SK-N-SH (cell line): ENCODE data around the gene LY6G6D. TPM values are rescaled to one million over a fixed set of nuclear protein-coding genes. Genes with fewer than 3 reads are reported as not detected.

Experiments
- CTCF ChIA-PET: fragments of 300-600, 350-600 bp; formaldehyde crosslinking; extraction: SDS; loops from one replicate; lab custom pipeline; 2021; lab: Yijun Ruan, JAX
- POLR2A ChIA-PET: fragments of 350-600 bp; sonication (Branson Sonifier 250); formaldehyde crosslinking; extraction: SDS; loops from one replicate; lab custom pipeline; 2020; ENCODE audit warnings: antibody characterized with exemption, inconsistent platforms; lab: Yijun Ruan, JAX
- DNase-seq: peaks from one replicate; pipeline ENCODE4 v3.0.0; 2012
- H2AFZ ChIP-seq: fragments of 200-600 bp; sonication (generic); 2 replicates; pipeline ENCODE4 v1.8.1; 2016; ENCODE audit warnings: antibody characterized with exemption, mild to moderate bottlenecking, low read depth
- H3F3A ChIP-seq: fragments of 200-600 bp; sonication (generic); replicated peaks from 2 replicates; pipeline ENCODE3; 2016; ENCODE audit warnings: antibody characterized with exemption, mild to moderate bottlenecking; ENCODE audit not compliant: insufficient read depth
- H3K27ac ChIP-seq, 2 experiments: fragments of 200-500 bp in 1 of 2; fragments of 200-600 bp in 1 of 2; sonication (Bioruptor generic) in 1 of 2; sonication (generic), shearing (Covaris generic) in 1 of 2; 2 replicates each; pipeline versions ENCODE4 v1.5.1 to v1.6.1; 2014 to 2016; ENCODE audit warnings: low read depth in 2 of 2, inconsistent platforms in 1 of 2, low read length in 1 of 2, mild to moderate bottlenecking in 1 of 2, mixed read lengths in 1 of 2
- H3K27me3 ChIP-seq: fragments of 200-600 bp; sonication (generic), shearing (Covaris generic); 2 replicates; pipeline ENCODE4 v1.6.1; 2016; ENCODE audit warnings: mixed run types; ENCODE audit not compliant: insufficient read depth
- H3K36me3 ChIP-seq, 2 experiments: fragments of 200-500 bp in 1 of 2; fragments of 200-600 bp in 1 of 2; sonication (Bioruptor generic) in 1 of 2; sonication (generic) in 1 of 2; replicated peaks in 1 of 2; 2 replicates each; pipeline versions ENCODE3 to v1.5.1; 2014 to 2016; ENCODE audit warnings: low read length in 1 of 2, mild to moderate bottlenecking in 1 of 2; ENCODE audit not compliant: insufficient read depth in 2 of 2, control insufficient read depth in 1 of 2
- H3K4me1 ChIP-seq, 2 experiments: fragments of 200-500 bp in 1 of 2; fragments of 200-600 bp in 1 of 2; sonication (Bioruptor generic) in 1 of 2; sonication (generic), shearing (Covaris generic) in 1 of 2; 2 replicates each; pipeline versions ENCODE4 v1.5.1 to v1.6.1; 2014 to 2016; ENCODE audit warnings: low read depth in 1 of 2, low read length in 1 of 2, mixed run types in 1 of 2; ENCODE audit not compliant: insufficient read depth in 2 of 2, control insufficient read depth in 1 of 2
- H3K4me2 ChIP-seq: fragments of 200-600 bp; sonication (generic), shearing (Covaris generic); 2 replicates; pipeline ENCODE4 v1.6.1; 2017; ENCODE audit warnings: mixed run types
- H3K4me3 ChIP-seq, 2 experiments: fragments of 200-500 bp in 1 of 2; fragments of 200-600 bp in 1 of 2; sonication (Bioruptor generic) in 1 of 2; sonication (generic), shearing (Covaris generic) in 1 of 2; 2 replicates each; pipeline versions ENCODE4 v1.5.1 to v1.8.1; 2014 to 2016; ENCODE audit warnings: low read depth in 2 of 2, inconsistent platforms in 1 of 2, low read length in 1 of 2, mild to moderate bottlenecking in 1 of 2, mixed read lengths in 1 of 2, moderate library complexity in 1 of 2
- H3K79me2 ChIP-seq: fragments of 200-600 bp; sonication (generic); 2 replicates; pipeline ENCODE4 v1.8.1; 2017; ENCODE audit warnings: mild to moderate bottlenecking; ENCODE audit not compliant: insufficient read depth
- H3K9ac ChIP-seq: fragments of 200-600 bp; sonication (generic); 2 replicates; pipeline ENCODE4 v1.6.1; 2017; ENCODE audit warnings: mixed run types
- H3K9me2 ChIP-seq: fragments of 200-600 bp; sonication (generic); 2 replicates; pipeline ENCODE4 v1.6.1; 2017; ENCODE audit warnings: mixed run types
- H3K9me3 ChIP-seq: fragments of 200-600 bp; sonication (generic); 2 replicates; pipeline ENCODE4 v1.6.1; 2017; ENCODE audit warnings: mixed run types, mild to moderate bottlenecking, moderate library complexity
- H4K20me1 ChIP-seq: fragments of 200-600 bp; sonication (generic); 2 replicates; pipeline ENCODE4 v1.6.1; 2017; ENCODE audit warnings: mild to moderate bottlenecking, mixed run types; ENCODE audit not compliant: insufficient read depth
- CHD2 ChIP-seq: fragments of 150-350 bp; IDR thresholded peaks from 2 replicates; pipeline ENCODE4 v1.6.1; 2018; ENCODE audit warnings: low read length; ENCODE audit not compliant: partially characterized antibody
- ELF1 ChIP-seq: IDR thresholded peaks from 2 replicates; pipeline ENCODE4 v1.4.0; 2012
- EP300 ChIP-seq, 2 experiments: IDR thresholded peaks; 2 replicates each; pipeline versions ENCODE4 v1.4.0 to v1.6.1; 2012; ENCODE audit warnings: borderline replicate concordance in 1 of 2, low read depth in 1 of 2, low read length in 1 of 2
- EZH2phosphoT487 ChIP-seq: fragments of 200-600 bp; sonication (generic); IDR thresholded peaks from 2 replicates; pipeline ENCODE4 v1.6.1; 2017; ENCODE audit warnings: low read depth, mixed run types, mild to moderate bottlenecking, antibody characterized with exemption, moderate library complexity, borderline replicate concordance
- FOSL2 ChIP-seq: IDR thresholded peaks from 2 replicates; pipeline ENCODE4 v1.4.0; 2012; ENCODE audit warnings: low read depth, mild to moderate bottlenecking, moderate library complexity, borderline replicate concordance
- FOXJ3 ChIP-seq: sonication (generic); formaldehyde crosslinking; IDR thresholded peaks from 2 replicates; pipeline ENCODE4 v1.5.1; 2020; ENCODE audit warnings: mild to moderate bottlenecking, missing genetic modification reagents
- FOXM1 ChIP-seq: IDR thresholded peaks from 2 replicates; pipeline ENCODE4 v1.4.0; 2012; ENCODE audit warnings: low read depth, mild to moderate bottlenecking
- GATA2 ChIP-seq: sonication (generic); formaldehyde crosslinking; IDR thresholded peaks from 2 replicates; pipeline ENCODE4 v1.5.0; 2020; ENCODE audit warnings: mild to moderate bottlenecking, missing genetic modification reagents
- JUND ChIP-seq: IDR thresholded peaks from 2 replicates; pipeline ENCODE4 v1.4.0; 2012
- MXI1 ChIP-seq: IDR thresholded peaks from 2 replicates; pipeline ENCODE4 v1.6.1; 2012; ENCODE audit warnings: mild to moderate bottlenecking, low read depth, low read length, improper control_type of control experiment
- NFIC ChIP-seq: IDR thresholded peaks from 2 replicates; pipeline ENCODE4 v1.4.0; 2012; ENCODE audit warnings: borderline replicate concordance
- POLR2AphosphoS5 ChIP-seq: IDR thresholded peaks from 2 replicates; pipeline ENCODE4 v1.6.1; 2012; ENCODE audit warnings: low read depth, low read length
- RCOR1 ChIP-seq: fragments of 150-350 bp; IDR thresholded peaks from 2 replicates; pipeline ENCODE4 v1.6.1; 2017; ENCODE audit warnings: antibody characterized with exemption, low read length
- RFX5 ChIP-seq: IDR thresholded peaks from 2 replicates; pipeline ENCODE4 v1.6.1; 2012; ENCODE audit warnings: mild to moderate bottlenecking, improper control_type of control experiment, low read length
- SIN3A ChIP-seq: IDR thresholded peaks from 2 replicates; pipeline ENCODE4 v1.6.1; 2012; ENCODE audit warnings: low read depth, mild to moderate bottlenecking, low read length, moderate library complexity, borderline replicate concordance
- TCF12 ChIP-seq: IDR thresholded peaks from 2 replicates; pipeline ENCODE4 v1.4.0; 2012
- TEAD4 ChIP-seq: IDR thresholded peaks from 2 replicates; pipeline ENCODE4 v1.4.0; 2012; ENCODE audit warnings: mild to moderate bottlenecking, borderline replicate concordance; ENCODE audit not compliant: insufficient read depth
- USF2 ChIP-seq: fragments of 150-350 bp; IDR thresholded peaks from 2 replicates; pipeline ENCODE4 v1.6.1; 2017; ENCODE audit warnings: antibody characterized with exemption, low read length, low read depth, borderline replicate concordance
- YY1 ChIP-seq: IDR thresholded peaks from 2 replicates; pipeline ENCODE4 v1.4.0; 2012; ENCODE audit warnings: low read depth, mild to moderate bottlenecking
- WGBS: methylation state at CpG from one replicate; pipeline ENCODE4 v1.1.6; 2017; ENCODE audit warnings: low lambda C conversion rate; 5-methylcytosine and 5-hydroxymethylcytosine counted together
- polyA plus RNA-seq, 3 experiments: library from polyadenylated mRNA; depleted of rRNA; stranded (reverse); fragments of >200 nt; gene quantifications; 2 replicates each; pipeline ENCODE4 v1.2.3, GENCODE V29; 2012
- TF ChIP-seq, protein P1 (sequence below): IDR thresholded peaks from 2 replicates; pipeline ENCODE4 v1.6.1; 2012; ENCODE audit warnings: mild to moderate bottlenecking, low read depth, low read length, moderate library complexity
- TF ChIP-seq, protein P2 (sequence below): fragments of 150-350 bp; IDR thresholded peaks from 2 replicates; pipeline ENCODE4 v1.6.1; 2016; ENCODE audit warnings: mild to moderate bottlenecking, low read depth, low read length
- TF ChIP-seq, protein P3 (sequence below): IDR thresholded peaks from 2 replicates; pipeline ENCODE4 v1.4.0; 2012; ENCODE audit warnings: low read depth, borderline replicate concordance

Gene LY6G6D
- polyA plus RNA-seq, 1 of the 3 experiments (the other 2 are of a cell fraction): not detected

DNA sequence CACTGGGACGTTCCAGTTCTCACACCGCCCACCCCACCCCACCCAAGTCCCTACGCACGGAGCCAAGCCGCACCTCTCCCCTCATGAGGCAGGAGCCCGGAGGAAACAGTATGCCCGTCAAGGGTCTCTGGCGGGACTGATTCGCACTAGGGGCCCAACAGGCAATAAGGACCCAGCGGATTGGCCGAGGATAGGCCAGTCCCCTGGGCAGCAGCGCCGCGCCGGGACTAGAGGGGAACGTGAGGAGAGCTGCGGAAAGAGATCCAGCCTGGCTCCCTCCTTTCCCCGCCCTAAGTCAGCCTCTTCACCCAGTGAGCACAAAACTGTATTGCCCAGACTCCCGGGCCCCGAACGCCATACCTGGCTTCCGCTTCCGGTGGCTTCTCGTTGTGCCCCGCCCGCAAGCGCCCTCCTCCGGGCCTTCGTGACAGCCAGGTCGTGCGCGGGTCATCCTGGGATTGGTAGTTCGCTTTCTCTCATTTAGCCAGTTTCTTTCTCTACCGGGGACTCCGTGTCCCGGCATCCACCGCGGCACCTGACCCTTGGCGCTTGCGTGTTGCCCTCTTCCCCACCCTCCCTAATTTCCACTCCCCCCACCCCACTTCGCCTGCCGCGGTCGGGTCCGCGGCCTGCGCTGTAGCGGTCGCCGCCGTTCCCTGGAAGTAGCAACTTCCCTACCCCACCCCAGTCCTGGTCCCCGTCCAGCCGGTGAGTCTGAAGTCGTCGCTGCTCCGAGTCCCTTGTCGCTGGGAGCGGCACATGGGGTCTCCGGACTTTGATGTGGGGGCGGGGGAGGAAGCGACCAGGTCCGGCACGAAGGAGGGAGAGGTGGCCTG is 49.4 kb upstream of the LY6G6D start, which contains the start of gene CSNK2B (continued):
- TF ChIP-seq, protein P1, sequence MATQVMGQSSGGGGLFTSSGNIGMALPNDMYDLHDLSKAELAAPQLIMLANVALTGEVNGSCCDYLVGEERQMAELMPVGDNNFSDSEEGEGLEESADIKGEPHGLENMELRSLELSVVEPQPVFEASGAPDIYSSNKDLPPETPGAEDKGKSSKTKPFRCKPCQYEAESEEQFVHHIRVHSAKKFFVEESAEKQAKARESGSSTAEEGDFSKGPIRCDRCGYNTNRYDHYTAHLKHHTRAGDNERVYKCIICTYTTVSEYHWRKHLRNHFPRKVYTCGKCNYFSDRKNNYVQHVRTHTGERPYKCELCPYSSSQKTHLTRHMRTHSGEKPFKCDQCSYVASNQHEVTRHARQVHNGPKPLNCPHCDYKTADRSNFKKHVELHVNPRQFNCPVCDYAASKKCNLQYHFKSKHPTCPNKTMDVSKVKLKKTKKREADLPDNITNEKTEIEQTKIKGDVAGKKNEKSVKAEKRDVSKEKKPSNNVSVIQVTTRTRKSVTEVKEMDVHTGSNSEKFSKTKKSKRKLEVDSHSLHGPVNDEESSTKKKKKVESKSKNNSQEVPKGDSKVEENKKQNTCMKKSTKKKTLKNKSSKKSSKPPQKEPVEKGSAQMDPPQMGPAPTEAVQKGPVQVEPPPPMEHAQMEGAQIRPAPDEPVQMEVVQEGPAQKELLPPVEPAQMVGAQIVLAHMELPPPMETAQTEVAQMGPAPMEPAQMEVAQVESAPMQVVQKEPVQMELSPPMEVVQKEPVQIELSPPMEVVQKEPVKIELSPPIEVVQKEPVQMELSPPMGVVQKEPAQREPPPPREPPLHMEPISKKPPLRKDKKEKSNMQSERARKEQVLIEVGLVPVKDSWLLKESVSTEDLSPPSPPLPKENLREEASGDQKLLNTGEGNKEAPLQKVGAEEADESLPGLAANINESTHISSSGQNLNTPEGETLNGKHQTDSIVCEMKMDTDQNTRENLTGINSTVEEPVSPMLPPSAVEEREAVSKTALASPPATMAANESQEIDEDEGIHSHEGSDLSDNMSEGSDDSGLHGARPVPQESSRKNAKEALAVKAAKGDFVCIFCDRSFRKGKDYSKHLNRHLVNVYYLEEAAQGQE: no peak
- TF ChIP-seq EZH2phosphoT487: no peak
- TF ChIP-seq TCF12: peak; percentile 15; the same call in 1 of the 2 replicates
- peak; percentile 82 for TF ChIP-seq POLR2AphosphoS5
- no peak for TF ChIP-seq GATA2
- TF ChIP-seq TEAD4: no peak
- TF ChIP-seq, protein P2, sequence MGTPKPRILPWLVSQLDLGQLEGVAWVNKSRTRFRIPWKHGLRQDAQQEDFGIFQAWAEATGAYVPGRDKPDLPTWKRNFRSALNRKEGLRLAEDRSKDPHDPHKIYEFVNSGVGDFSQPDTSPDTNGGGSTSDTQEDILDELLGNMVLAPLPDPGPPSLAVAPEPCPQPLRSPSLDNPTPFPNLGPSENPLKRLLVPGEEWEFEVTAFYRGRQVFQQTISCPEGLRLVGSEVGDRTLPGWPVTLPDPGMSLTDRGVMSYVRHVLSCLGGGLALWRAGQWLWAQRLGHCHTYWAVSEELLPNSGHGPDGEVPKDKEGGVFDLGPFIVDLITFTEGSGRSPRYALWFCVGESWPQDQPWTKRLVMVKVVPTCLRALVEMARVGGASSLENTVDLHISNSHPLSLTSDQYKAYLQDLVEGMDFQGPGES: no peak
- peak; percentile 92 for TF ChIP-seq ELF1
- TF ChIP-seq FOXJ3: peak; percentile 18; the same call in 1 of the 2 replicates
- peak in 1 of 2 experiments; percentile 5; a peak in 1 of 4 replicates for TF ChIP-seq EP300 (IDR thresholded peaks at IDR 0.05; ENCODE audit: borderline replicate concordance in 1 of 2, low read depth in 1 of 2, low read length in 1 of 2)
- TF ChIP-seq MXI1: peak; percentile 44; the same call in 1 of the 2 replicates
- no peak for TF ChIP-seq RCOR1

DNA sequence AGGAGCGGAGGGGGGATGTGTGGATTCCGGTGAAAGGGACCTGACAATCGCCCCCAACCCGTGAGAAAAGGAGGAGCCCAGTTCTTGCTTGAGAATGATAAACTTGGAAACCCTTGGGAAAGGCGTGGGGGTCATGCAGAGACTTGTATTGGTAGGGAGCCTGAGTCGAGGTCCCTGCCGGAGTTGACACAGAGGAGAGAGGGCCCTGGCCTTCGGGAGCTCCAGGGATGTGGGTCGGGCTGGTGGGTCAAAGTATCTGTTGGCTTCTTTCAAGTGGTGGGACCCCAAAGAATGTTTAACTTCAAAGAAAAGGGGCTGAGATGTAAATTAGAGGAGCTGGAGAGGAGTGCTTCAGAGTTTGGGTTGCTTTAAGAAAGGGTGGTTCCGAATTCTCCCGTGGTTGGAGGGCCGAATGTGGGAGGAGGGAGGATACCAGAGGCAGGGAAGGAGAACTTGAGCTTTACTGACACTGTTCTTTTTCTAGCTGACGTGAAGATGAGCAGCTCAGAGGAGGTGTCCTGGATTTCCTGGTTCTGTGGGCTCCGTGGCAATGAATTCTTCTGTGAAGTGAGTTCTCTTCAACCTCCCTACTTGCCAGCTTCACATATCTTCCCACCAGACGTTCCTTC is 48.7 kb upstream of the LY6G6D start:
- CTCF ChIA-PET: interaction anchor here (1.0 to 2.8 kb wide), 4 partner anchors 13 to 174 kb away, joined by 3 to 10 read pairs (median 4); partner anchors contain the start of gene BAG6
- TF ChIP-seq FOSL2 (no peak), RCOR1 (no peak), CHD2 (no peak), USF2 (no peak), TCF12 (no peak), YY1 (no peak), JUND (no peak), NFIC (no peak), FOXJ3 (no peak), FOXM1 (no peak), RFX5 (no peak), MXI1 (no peak), SIN3A (no peak)
- TF ChIP-seq, protein P3, sequence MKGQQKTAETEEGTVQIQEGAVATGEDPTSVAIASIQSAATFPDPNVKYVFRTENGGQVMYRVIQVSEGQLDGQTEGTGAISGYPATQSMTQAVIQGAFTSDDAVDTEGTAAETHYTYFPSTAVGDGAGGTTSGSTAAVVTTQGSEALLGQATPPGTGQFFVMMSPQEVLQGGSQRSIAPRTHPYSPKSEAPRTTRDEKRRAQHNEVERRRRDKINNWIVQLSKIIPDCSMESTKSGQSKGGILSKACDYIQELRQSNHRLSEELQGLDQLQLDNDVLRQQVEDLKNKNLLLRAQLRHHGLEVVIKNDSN: no peak

More for the DNA sequence above, 48.7 kb upstream of the LY6G6D start:
- H3K9me2 ChIP-seq: no peaks in the 10 kb centered on the region
- peak overlapping the region; percentile 92 for H3K9ac ChIP-seq
- whole genome bisulfite sequencing: 2% methylated on average over 15 of the region's 15 CpGs
- H3K4me2 ChIP-seq: peak overlapping the region; percentile 97
- H3K36me3 ChIP-seq: peaks cover 41 to 55% of the 10 kb centered on the region in 2 experiments
- peaks cover 14 to 17% of the 10 kb centered on the region in 2 experiments; a peak in 3 of 4 replicates for H3K4me1 ChIP-seq
- H3K4me3 ChIP-seq: peak overlapping the region; percentile 86 to 89
- H4K20me1 ChIP-seq: no peaks in the 10 kb centered on the region
- POLR2A ChIA-PET: no interaction called here
- no peak overlapping the region for H2AFZ ChIP-seq
- peak overlapping the region; percentile 82 to 87 for H3K27ac ChIP-seq
- peaks cover 69% of the 10 kb centered on the region for H3K79me2 ChIP-seq
- no peak for DNase-seq
- peaks cover 21% of the 10 kb centered on the region for H3F3A ChIP-seq
- no peaks in the 10 kb centered on the region for H3K27me3 ChIP-seq
- H3K9me3 ChIP-seq: no peaks in the 10 kb centered on the region
